GM10266 (cell line): ENCODE measurements around the gene GRHPR.
"Not testable (repeated sequence)": the region's sequence is repeated elsewhere in the genome, so short reads cannot be mapped to it uniquely, and the experiment has no call there.

Experiments used
- DNase-seq: peaks from one replicate; pipeline ENCODE4 v3.0.0; 2012; ENCODE audit errors: extremely low spot score
- TF ChIP-seq, protein P1 (sequence below): IDR thresholded peaks from 2 replicates; pipeline ENCODE4 v1.5.1; 2012; ENCODE audit warnings: mild to moderate bottlenecking, low read depth; ENCODE audit not compliant: control insufficient read depth, insufficient read depth; ENCODE audit errors: missing control alignments

The GRHPR gene

GRCh38 chr9:37468620-37469019, 46.1 kb downstream of the GRHPR start:
- TF ChIP-seq, protein P1, sequence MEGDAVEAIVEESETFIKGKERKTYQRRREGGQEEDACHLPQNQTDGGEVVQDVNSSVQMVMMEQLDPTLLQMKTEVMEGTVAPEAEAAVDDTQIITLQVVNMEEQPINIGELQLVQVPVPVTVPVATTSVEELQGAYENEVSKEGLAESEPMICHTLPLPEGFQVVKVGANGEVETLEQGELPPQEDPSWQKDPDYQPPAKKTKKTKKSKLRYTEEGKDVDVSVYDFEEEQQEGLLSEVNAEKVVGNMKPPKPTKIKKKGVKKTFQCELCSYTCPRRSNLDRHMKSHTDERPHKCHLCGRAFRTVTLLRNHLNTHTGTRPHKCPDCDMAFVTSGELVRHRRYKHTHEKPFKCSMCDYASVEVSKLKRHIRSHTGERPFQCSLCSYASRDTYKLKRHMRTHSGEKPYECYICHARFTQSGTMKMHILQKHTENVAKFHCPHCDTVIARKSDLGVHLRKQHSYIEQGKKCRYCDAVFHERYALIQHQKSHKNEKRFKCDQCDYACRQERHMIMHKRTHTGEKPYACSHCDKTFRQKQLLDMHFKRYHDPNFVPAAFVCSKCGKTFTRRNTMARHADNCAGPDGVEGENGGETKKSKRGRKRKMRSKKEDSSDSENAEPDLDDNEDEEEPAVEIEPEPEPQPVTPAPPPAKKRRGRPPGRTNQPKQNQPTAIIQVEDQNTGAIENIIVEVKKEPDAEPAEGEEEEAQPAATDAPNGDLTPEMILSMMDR = no peak
- no peak for DNase-seq

GRCh38 chr9:37471942-37472684, 49.6 kb downstream of the GRHPR start:
- no peak for DNase-seq
- TF ChIP-seq, protein P1 = no peak

DNA sequence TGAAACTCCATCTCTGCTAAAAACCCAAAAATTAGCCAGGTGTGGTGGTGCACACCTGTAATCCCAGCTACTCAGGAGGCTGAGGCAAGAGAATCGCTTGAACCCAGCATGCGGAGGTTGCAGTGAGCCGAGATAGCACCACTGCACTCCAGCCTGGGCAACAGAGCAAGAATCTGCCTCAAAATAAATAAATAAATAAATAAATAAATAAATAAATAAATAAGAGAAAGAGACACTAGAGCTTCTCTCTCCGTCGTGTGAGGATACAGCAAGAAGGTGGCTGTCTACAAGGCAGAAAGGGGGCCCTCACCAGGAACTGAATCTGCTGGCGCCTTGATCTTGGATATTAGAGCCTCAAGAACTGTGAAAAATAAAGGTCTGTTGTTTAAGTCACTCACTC, 51.5 kb downstream of the GRHPR start:
- not testable (repeated sequence) for DNase-seq

- TF ChIP-seq, protein P1 = no peak
These were observed 51.9 kb downstream of the GRHPR start for GRCh38 chr9:37474438-37474837.

DNA sequence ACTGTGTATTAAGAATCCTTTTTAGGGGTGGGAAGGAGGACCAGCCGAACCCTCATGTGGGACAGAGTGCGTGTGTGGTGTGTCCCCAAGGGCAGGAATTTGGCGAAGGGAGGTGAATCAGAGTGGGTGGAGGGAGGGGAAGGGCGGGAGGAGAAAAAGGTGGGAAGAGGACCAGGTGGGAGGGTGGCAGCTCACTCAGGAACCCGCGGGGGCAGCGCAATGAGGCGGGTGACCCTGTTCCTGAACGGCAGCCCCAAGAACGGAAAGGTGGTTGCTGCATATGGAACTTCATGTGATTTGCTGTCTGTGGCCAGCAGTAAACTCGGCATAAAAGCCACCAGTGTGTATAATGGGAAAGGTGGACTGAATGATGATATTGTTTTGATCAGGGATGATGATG, 54.4 kb downstream of the GRHPR start:
- no peak for DNase-seq
- TF ChIP-seq, protein P1 = no peak

More at GRCh38 chr9:37474438-37474837, 51.9 kb downstream of the GRHPR start:
- no peak for DNase-seq

GRCh38 chr9:37477443-37477842, 54.9 kb downstream of the GRHPR start:
- DNase-seq = not testable (repeated sequence)

- not testable (repeated sequence) for DNase-seq
These were observed 55.6 kb downstream of the GRHPR start for GRCh38 chr9:37477987-37478619.

GRCh38 chr9:37480759-37481158, 58.3 kb downstream of the GRHPR start:
- TF ChIP-seq, protein P1 = no peak
- no peak for DNase-seq
